ENCODE results near the gene FCER1A. TPM values are rescaled to one million over a fixed set of nuclear protein-coding genes. Genes with fewer than 3 reads are reported as not detected.

Gene FCER1A
- total and polyA plus RNA-seq, 10 of the 15 experiments (the other 5 are each of a cell fraction or from before 2014, with no cell fraction given) = 0.06 to 0.62 (median 0.20) TPM; not detected in 5

- no peak for TF ChIP-seq E2F4 (IDR thresholded peaks at IDR 0.05; ENCODE audit: low read depth, low read length)
Measured at GRCh38 chr1:159261311-159261710, 40.8 kb upstream of the FCER1A start (continued).

- ChIA-PET RAD21 (ENCODE audit: unreplicated experiment) (no interaction called here), POLR2A (no interaction called here), CTCF (no interaction called here), SMC1A (ENCODE audit: uncharacterized antibody, unreplicated experiment) (no interaction called here)
- Histone ChIP-seq H3K9me3 (replicated peaks; ENCODE audit: control insufficient read depth, insufficient read depth, low read length) (no peaks in the 10 kb centered on the region), H3K27ac (ENCODE audit: control insufficient read depth, insufficient read depth) (no peak overlapping the region), H3K79me2 (ENCODE audit: control insufficient read depth, insufficient read depth, low read length) (no peaks in the 10 kb centered on the region), H3K4me3 (no peak overlapping the region), H3K4me2 (ENCODE audit: control insufficient read depth, insufficient read depth) (no peak overlapping the region), H3K4me1 (ENCODE audit: control insufficient read depth, insufficient read depth, low read length) (no peaks in the 10 kb centered on the region), H3K27me3 (replicated peaks in 1 of 2; ENCODE audit: control insufficient read depth in 2 of 2, insufficient read depth in 2 of 2, low read length in 1 of 2) (no peaks in the 10 kb centered on the region), H3K9ac (ENCODE audit: control insufficient read depth, insufficient read depth, low read length) (no peak overlapping the region), H3K36me3 (ENCODE audit: control insufficient read depth in 2 of 2, insufficient read depth in 2 of 2, low read length in 1 of 2) (no peaks in the 10 kb centered on the region), H4K20me1 (ENCODE audit: control insufficient read depth, insufficient read depth) (no peaks in the 10 kb centered on the region), H2AFZ (ENCODE audit: control insufficient read depth, low read depth, low read length) (no peak overlapping the region)
- no peak for TF ChIP-seq NFXL1 (IDR thresholded peaks at IDR 0.05; ENCODE audit: borderline replicate concordance)
- no peak for TF ChIP-seq ASH2L (IDR thresholded peaks at IDR 0.05; ENCODE audit: borderline replicate concordance, low read depth)
- no peak for TF ChIP-seq NBN (IDR thresholded peaks at IDR 0.05)
- TF ChIP-seq RCOR1 (conservative IDR thresholded peaks at IDR 0.05; ENCODE audit: low read depth, low read length) = no peak
- TF ChIP-seq SMAD5 (IDR thresholded peaks at IDR 0.05; ENCODE audit: low read depth) = no peak
- TF ChIP-seq ZBTB33 (IDR thresholded peaks at IDR 0.05) = no peak
- no peak for TF ChIP-seq MTA2 (IDR thresholded peaks at IDR 0.05; ENCODE audit: low read depth)
- no peak for TF ChIP-seq TCF12 (IDR thresholded peaks at IDR 0.05; ENCODE audit: low read depth, low read length)
- TF ChIP-seq REST (IDR thresholded peaks at IDR 0.05; ENCODE audit: low read depth, low read length) = no peak
- TF ChIP-seq CHD4 (IDR thresholded peaks at IDR 0.05) = no peak
- no peak for TF ChIP-seq RB1 (IDR thresholded peaks at IDR 0.05; ENCODE audit: borderline replicate concordance)
- TF ChIP-seq EZH2 (IDR thresholded peaks at IDR 0.05; ENCODE audit: borderline replicate concordance, control insufficient read depth, low read depth, low read length) = no peak
- TF ChIP-seq TAF1 (IDR thresholded peaks at IDR 0.05; ENCODE audit: borderline replicate concordance, low read depth, low read length) = no peak
- TF ChIP-seq ETV6 (conservative IDR thresholded peaks at IDR 0.05 in 1 of 2, IDR thresholded peaks at IDR 0.05 in 1 of 2; ENCODE audit: borderline replicate concordance in 1 of 2, low read depth in 1 of 2) = no peak
- no peak for TF ChIP-seq HDGF (IDR thresholded peaks at IDR 0.05)
- WGBS (ENCODE audit: insufficient coverage, insufficient replicate concordance, low lambda C conversion rate, missing lambda C conversion rate) = 71% methylated on average over 2 of the region's 2 CpGs
- DNase-seq (ENCODE audit: low read depth, low spot score) (no peak), ATAC-seq (no peak), FAIRE-seq (no peak)
- in situ Hi-C loops (cut with MboI) = no loop called here
- no TSS peak for BruUV-seq (replicated peaks)
- intact Hi-C loops (cut with micrococcal nuclease; ENCODE audit: unreplicated experiment) = no loop called here
Measured at GRCh38 chr1:159261721-159262494, 40.2 kb upstream of the FCER1A start.
